ENCODE results near the gene SMPD2.

DNA sequence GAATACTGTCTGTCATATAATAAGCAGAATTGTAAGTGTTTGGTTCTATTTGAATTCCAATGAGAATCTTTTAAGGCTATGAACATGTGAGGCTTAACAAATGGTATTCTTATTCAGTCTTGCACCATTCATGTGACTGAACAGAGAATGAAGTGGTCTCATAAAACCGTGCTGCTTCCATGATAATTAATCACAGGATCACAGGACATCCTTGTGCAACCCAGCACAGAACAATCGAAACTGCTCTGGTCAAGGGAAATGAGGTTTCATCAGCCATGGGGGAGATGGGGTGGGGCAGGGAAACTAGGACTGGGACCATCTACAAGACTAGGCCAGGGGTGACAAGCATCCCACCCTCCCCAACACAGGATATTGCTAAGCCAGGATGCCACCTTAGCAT, 6.1 kb upstream of the SMPD2 start:
- TF ChIP-seq, protein P1, sequence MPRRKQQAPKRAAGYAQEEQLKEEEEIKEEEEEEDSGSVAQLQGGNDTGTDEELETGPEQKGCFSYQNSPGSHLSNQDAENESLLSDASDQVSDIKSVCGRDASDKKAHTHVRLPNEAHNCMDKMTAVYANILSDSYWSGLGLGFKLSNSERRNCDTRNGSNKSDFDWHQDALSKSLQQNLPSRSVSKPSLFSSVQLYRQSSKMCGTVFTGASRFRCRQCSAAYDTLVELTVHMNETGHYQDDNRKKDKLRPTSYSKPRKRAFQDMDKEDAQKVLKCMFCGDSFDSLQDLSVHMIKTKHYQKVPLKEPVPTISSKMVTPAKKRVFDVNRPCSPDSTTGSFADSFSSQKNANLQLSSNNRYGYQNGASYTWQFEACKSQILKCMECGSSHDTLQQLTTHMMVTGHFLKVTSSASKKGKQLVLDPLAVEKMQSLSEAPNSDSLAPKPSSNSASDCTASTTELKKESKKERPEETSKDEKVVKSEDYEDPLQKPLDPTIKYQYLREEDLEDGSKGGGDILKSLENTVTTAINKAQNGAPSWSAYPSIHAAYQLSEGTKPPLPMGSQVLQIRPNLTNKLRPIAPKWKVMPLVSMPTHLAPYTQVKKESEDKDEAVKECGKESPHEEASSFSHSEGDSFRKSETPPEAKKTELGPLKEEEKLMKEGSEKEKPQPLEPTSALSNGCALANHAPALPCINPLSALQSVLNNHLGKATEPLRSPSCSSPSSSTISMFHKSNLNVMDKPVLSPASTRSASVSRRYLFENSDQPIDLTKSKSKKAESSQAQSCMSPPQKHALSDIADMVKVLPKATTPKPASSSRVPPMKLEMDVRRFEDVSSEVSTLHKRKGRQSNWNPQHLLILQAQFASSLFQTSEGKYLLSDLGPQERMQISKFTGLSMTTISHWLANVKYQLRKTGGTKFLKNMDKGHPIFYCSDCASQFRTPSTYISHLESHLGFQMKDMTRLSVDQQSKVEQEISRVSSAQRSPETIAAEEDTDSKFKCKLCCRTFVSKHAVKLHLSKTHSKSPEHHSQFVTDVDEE (CRISPR knock-in tag; IDR thresholded peaks at IDR 0.05), result no peak
- TF ChIP-seq, protein P2, sequence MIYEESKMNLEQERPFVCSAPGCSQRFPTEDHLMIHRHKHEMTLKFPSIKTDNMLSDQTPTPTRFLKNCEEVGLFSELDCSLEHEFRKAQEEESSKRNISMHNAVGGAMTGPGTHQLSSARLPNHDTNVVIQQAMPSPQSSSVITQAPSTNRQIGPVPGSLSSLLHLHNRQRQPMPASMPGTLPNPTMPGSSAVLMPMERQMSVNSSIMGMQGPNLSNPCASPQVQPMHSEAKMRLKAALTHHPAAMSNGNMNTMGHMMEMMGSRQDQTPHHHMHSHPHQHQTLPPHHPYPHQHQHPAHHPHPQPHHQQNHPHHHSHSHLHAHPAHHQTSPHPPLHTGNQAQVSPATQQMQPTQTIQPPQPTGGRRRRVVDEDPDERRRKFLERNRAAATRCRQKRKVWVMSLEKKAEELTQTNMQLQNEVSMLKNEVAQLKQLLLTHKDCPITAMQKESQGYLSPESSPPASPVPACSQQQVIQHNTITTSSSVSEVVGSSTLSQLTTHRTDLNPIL (CRISPR knock-in tag; IDR thresholded peaks at IDR 0.05; ENCODE audit: low read depth), result no peak
- TF ChIP-seq ARNTL (CRISPR knock-in tag; IDR thresholded peaks at IDR 0.05; ENCODE audit: borderline replicate concordance, low read depth) (no peak), ZFP3 (CRISPR knock-in tag; IDR thresholded peaks at IDR 0.05) (no peak), ZNF8 (CRISPR knock-in tag; IDR thresholded peaks at IDR 0.05) (no peak), ZFP30 (CRISPR knock-in tag; IDR thresholded peaks at IDR 0.05) (no peak), ZNF565 (CRISPR knock-in tag; conservative IDR thresholded peaks at IDR 0.05; ENCODE audit: low read depth) (no peak), OSR1 (CRISPR knock-in tag; IDR thresholded peaks at IDR 0.05) (no peak), RARB (CRISPR knock-in tag; IDR thresholded peaks at IDR 0.05) (no peak)
- TF ChIP-seq, protein P3, sequence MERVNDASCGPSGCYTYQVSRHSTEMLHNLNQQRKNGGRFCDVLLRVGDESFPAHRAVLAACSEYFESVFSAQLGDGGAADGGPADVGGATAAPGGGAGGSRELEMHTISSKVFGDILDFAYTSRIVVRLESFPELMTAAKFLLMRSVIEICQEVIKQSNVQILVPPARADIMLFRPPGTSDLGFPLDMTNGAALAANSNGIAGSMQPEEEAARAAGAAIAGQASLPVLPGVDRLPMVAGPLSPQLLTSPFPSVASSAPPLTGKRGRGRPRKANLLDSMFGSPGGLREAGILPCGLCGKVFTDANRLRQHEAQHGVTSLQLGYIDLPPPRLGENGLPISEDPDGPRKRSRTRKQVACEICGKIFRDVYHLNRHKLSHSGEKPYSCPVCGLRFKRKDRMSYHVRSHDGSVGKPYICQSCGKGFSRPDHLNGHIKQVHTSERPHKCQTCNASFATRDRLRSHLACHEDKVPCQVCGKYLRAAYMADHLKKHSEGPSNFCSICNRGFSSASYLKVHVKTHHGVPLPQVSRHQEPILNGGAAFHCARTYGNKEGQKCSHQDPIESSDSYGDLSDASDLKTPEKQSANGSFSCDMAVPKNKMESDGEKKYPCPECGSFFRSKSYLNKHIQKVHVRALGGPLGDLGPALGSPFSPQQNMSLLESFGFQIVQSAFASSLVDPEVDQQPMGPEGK (CRISPR knock-in tag; IDR thresholded peaks at IDR 0.05; ENCODE audit: borderline replicate concordance), result no peak
